Activated CD8-positive, alpha-beta memory T cell treated with anti-CD3 and anti-CD28 coated beads, Interleukin-2, amount 50 U/mL, for 24 hours (primary cell): ENCODE data around the gene PICK1.
A peak's percentile ranks its signal among the peaks of the same experiment; 100 is the strongest.

Experiments
- DNase-seq: peaks from one replicate; pipeline ENCODE4 v3.0.0-alpha.2; 2020; ENCODE audit errors: extremely low read depth

The PICK1 gene

DNA sequence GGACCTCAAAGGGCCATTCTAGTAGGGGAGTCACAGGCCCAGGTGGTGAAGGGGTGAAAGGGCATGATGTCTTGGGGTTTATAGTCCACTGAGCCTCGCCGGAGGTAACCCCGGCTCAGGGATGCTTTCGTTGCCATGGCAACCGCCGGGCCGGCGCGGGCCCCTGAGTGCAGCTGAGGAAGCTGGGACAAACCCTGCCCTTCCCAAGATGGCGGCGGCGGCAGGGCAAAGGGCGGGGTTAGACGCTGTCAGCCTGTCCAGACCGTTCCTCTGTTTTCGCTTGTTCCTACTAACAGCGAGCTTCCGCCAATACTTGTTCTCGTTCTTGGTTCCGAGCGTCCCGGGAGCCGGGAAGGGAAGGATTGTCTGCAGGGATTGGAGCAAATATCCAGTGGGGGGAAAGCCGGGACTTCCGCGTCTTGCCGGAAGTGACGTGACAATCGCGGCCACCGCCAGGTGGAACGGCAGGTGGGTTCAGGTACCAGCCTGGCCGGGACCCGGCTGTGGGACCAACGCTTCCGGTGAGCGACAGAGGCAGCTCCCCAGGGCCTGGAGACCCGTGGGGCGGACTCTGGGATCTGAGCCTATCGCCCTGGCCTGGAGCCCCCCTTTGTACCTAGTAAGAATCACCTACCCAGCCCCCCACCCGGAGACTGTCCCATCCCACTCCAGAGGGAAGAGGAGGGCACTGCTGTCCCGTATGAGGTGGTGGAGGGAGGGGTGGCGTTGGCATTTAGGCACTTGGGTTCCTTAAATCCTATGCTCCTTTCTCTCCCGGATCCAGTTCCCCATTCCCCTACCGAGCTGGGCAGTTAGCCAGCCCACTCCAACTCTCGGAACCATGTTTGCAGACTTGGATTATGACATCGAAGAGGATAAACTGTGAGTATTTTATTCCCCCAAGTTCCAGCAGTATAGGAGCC lies at the start of gene PICK1:
PICK1 (plus strand) TSS at position 436 of the 923 bp plus-strand sequence; CDS start at position 842, 406 bp downstream.
- DNase-seq = peak; percentile 26

- no peak for DNase-seq
These were observed 48.0 kb upstream of the PICK1 start for GRCh38 chr22:38009000-38009806.

- DNase-seq = no peak
These were observed 44.6 kb upstream of the PICK1 start for GRCh38 chr22:38012604-38013072.

DNA sequence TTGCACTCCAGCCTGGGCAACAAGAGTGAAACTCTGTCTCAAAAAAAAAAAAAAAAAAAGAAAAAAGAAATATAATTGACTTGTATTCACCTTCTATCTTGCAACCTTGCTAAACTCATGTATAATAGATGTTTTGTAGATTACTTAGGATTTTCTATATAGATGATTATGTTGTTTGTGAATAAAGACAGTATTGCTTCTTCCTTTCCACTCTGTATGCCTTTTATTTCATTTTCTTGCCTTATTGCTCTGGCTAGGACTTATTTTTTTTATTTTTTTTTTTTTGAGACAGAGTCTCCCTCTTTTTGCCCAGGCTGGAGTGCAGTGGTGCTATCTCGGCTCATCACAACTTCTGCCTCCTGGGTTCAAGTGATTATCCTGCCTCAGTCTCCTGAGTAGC lies 43.1 kb upstream of the PICK1 start:
- no peak for DNase-seq

DNA sequence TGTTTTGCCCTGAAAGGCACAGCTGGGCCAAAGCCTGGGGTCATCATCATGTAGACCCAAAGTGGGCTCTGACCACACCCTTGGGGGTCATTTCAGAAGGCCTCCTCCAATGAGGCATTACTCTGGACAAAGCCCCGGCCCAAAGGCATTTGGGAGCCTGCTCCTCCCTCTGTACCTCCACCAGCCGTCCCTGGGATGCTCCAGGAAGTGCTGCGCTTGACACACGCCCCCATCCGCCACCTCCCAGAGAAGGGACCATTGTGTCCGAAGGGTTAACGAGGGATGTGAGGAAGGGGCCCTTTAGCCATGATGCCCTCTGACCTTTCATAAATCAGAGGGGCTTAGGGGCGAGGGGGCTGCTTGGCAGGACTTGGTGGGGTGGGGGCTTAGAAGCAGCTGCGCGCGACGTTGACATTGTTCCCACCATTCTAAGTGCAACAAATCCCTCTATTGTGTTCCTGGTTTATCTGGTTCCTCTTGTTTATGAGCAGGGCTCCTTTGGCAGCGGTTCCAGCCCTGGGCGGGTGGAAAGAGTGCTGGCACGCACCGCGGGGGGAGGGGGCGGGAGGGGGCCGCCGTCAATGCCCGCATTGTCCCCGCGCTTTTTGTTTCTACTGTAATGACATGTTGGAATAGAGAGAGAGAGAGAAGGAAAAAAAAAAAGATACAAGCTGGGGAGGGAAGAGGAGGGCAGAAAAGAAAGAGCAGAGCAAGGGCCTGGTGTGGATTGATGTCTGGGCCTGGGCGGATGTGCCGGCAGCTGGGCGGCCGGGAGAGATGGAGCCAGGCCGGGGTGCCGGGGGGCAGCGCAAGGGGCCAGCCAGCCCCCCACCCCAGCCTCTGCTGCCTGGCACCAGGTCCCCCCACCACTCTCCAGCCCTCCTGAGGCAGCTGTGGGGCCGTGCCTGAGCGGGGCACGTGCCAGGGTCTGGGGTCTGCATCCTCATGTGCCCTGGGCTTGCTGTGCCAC lies 40.7 kb upstream of the PICK1 start:
- no peak for DNase-seq

GRCh38 chr22:38017272-38017920 lies 39.8 kb upstream of the PICK1 start:
- no peak for DNase-seq

GRCh38 chr22:38017939-38018885 lies 39.0 kb upstream of the PICK1 start:
- no peak for DNase-seq

DNA sequence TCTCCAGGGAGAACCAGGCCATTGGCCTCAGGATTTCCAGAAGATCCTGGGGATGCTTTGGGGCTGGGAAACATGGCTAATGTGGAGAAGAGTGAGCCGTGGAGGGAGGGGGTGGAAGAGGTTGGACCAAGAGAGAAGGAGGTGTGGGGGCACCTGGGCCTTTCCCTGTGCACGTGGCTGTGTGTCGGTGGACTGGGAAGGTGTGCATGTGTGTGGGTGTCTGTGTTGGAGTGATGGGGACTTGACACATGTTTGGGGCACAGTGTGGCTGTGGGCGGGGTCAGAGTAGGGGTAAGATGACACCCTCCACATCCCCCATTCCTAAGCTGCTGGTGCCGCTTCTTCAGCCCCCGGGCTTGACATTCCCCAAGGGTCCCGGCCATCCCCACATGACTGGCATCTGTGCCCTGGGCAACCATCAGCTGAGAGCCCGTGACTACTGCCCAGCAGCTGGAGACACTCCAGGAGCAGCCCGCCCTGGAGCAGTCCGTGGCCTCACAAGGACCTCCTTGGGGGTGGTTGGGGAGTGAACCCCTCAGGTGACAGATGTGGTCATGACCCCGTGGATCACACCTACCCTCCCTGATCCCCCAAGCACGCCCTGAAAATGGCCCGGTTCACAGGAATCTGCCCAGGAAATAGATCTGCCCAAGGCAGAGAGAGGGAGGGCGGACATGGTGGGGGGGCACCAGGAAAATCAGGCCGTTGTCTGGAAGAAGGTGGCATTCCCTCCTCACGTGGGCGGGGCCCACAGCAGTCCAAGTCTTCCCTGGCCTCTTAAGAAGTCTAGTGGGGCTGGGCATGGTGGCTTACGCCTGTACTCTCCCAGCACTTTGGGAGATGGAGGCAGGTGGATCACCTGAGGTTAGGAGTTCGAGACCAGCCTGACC lies 38.0 kb upstream of the PICK1 start:
- no peak for DNase-seq

DNA sequence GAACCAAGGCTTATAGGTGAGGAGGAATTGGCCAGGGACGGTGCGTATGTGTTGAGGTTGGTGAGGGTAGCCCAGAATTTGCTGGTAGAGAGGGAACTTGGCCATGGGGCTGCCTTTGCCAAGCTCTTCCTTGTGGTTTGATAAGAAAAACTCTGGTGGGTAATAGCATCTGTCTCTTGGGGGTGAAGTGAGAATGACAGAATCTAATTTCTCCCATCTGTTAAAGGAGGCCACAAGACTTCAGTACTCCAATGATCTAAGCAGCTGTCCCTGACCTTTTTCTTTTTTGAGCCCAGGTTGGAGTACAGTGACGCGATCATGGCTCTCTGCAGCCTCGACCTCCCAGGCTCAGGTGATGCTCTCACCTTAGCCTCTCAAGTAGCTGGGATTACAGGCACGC lies 36.0 kb upstream of the PICK1 start:
- no peak for DNase-seq

DNA sequence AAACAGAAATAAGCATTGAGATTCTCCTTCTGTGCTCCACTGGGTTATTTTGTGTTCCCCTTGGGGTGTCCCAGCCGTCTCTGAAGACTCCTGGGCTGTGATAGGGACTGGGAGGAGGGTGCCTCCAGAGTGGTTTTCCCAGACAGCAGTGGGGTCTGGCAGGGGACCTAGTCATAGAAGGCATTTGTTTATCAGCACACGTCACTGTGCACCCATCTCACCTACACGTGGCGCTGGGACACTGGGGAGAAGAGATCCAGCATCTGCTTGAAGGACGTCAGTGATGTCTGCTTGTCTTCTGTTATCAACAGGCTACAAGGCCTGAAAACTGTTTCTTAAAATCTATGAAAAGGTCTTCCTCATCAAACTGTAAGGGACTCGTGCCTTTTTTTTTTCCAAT lies 34.2 kb upstream of the PICK1 start:
- DNase-seq = no peak

- no peak for DNase-seq
These were observed 31.7 kb upstream of the PICK1 start for GRCh38 chr22:38025514-38025913.

DNA sequence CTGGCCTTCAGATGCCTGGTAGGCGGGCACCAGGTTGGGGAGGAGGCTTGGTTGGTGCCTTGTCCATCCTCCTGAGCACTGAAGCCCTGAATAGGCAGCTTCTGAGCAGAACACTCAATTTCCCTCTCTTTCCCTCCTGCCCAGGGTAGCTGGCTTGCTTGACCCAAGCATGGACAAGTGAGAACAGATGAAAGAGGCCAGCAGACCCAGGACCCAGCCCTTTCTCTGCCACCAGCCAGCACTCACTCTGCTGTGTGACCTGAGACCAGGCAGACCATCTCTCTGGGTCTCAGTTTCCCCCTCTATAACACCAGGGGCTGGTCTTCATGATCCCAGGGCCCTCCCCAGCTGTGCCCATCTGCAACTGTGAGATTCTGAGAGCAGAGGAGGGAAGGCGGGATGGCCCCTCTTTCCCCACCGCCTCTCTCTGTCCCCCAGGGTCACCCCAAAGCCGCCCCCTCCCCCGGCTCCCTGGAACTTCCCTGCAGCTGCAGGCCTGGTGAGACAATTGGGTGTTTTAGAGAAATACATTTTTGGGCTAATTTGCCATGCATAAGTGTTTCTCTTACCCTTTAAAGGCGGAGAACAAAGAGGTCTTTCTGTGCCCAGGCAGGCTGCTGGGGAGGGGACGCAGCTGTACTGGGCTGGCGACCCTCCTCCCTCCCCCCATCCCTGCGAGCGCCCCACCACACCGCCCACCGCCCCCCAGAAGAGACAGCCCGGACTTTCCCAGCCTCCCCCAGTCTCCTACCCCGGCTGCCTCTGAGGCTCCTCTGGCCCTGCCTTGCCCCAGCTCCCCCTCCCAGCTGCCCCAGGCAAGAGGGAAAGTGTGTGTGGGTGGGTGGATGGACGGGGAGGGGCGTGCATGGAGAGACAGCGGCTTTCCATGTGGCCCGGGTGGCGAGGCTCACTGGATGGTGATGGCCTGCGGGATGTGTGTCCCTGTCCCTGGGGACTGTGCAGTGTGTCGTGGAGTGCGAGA lies 30.8 kb upstream of the PICK1 start:
- DNase-seq = no peak

GRCh38 chr22:38027487-38027886 lies 29.7 kb upstream of the PICK1 start:
- no peak for DNase-seq

- no peak for DNase-seq
These were observed 28.7 kb upstream of the PICK1 start for GRCh38 chr22:38028344-38029130.

GRCh38 chr22:38029370-38029769 lies 27.8 kb upstream of the PICK1 start:
- no peak for DNase-seq

DNA sequence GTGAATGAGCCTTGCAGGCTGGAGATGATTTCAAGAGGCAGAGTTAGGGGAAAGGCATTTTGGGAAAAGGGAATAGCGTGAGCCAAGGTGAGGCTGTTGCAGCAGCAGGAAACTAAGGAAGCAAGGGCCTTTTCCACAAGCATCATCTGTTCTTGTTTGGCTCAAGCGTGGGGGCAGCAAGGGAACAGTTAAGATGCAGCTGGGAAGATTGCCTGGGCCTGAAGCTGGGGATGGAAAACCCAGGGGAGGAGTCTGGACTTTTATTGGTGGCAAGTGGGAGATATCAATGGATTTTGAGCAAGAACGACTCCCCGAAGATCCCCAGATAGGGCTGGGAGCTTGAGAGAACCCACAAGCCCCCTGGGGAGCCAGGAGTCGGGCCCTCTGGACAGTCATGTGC lies 27.3 kb upstream of the PICK1 start:
- DNase-seq = no peak
